Stimulated activated CD4-positive, alpha-beta T cell treated with anti-CD3 and anti-CD28 coated beads, Interleukin-4, amount 100 ng/mL, for 48 hours (primary cell): ENCODE data around the gene PRRT1B.
"Not testable (repeated sequence)": the region's sequence is repeated elsewhere in the genome, so short reads cannot be mapped to it uniquely, and the experiment has no call there.

Experiments
- DNase-seq, 2 donors: peaks; one replicate each; pipeline ENCODE4 v3.0.0-alpha.2; 2020; ENCODE audit warnings: low read depth in 2 of 2

Gene PRRT1B

GRCh38 chr9:131549186-131549585 is 3.9 kb downstream of the PRRT1B start:
- DNase-seq = not testable (repeated sequence)

DNA sequence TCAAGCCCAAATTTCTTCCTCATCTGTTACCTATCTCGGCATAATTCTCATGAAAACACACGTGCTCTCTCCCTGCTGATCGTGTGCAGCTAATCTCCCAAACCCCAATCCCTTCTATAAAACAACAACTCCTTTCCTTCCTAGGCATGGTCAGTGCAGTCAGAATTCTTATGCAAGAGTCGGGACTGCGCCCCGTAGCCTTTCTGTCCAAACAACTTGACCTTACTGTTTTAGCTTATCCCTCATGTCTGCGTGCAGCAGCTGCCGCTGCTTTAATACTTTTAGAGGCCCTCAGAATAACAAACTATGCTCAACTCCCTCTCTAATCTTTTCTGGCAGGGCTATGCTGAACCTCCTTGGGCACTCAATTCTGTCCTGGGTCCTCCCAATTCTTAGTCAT is 5.1 kb downstream of the PRRT1B start:
- not testable (repeated sequence) for DNase-seq

DNA sequence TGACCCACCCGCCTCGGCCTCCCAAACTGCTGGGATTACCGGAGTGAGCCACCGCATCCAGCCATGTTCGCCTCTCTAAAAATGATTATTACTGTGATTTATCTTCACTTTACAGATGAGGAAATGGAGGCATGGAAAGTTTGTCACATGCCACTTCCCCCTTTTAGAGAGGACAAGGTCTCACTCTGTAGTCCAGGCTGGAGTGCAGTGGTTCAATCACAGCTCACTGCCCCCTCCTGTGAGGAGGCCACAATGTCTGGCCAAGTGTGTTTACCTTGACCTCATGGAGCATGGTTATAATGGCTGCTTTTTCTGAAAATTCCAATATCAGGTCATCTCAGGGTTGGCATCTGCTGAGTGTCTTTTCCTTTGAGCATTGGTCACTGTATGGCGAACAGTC is 6.7 kb downstream of the PRRT1B start:
- no peak for DNase-seq

- no peak for DNase-seq
Observed at GRCh38 chr9:131554087-131554842, 8.9 kb downstream of the PRRT1B start.

GRCh38 chr9:131554843-131555351 is 9.6 kb downstream of the PRRT1B start:
- DNase-seq = no peak

GRCh38 chr9:131555841-131556673 is 10.7 kb downstream of the PRRT1B start:
- DNase-seq = no peak

GRCh38 chr9:131557855-131558548 is 12.7 kb downstream of the PRRT1B start:
- no peak for DNase-seq

- no peak for DNase-seq
Observed at GRCh38 chr9:131559421-131560000, 14.2 kb downstream of the PRRT1B start.

DNA sequence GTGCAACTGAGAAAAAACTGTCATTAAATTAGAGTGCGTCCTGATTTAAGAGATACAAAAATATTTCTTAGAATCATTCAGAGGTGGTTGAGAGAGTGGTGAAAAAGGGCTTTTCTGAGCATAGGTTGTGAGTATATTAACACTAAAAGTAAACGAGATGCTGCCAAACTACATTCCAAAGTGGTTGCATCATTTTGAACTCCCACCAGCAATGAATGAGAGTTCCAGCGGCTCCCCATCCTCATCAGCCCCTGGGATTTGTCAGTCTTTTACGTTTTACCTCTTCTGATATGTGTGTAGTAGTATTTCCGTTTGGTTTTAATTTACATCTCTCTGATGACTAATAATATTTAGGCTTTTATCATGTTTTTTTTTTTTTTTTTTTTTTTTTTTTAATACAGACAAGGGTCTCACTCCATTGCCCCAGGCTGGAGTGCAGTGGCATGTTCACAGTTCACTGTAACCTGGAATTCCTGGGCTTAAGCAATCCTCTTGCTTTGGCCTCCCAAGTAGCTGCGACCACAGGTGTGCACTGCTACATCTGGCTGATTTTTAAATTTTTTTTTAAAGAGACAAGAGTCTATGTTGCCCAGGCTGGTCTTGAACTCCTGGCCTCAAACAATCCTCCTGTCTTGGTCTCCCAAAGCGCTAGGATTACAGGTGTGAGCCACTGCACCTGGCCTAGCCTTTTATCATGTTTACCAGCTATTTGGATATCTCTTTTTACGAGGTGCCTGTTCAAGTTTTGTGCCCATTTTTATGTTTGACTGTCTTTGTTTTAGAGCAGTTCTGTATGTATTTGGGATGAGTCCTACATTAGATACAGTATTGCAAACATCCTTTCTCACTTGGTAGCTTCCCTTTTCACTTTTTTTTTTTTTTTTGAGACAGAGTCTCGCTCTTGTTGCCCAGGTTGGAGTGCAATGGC is 17.0 kb downstream of the PRRT1B start:
- no peak for DNase-seq

- no peak for DNase-seq
Observed at GRCh38 chr9:131565369-131565768, 20.0 kb downstream of the PRRT1B start.

DNA sequence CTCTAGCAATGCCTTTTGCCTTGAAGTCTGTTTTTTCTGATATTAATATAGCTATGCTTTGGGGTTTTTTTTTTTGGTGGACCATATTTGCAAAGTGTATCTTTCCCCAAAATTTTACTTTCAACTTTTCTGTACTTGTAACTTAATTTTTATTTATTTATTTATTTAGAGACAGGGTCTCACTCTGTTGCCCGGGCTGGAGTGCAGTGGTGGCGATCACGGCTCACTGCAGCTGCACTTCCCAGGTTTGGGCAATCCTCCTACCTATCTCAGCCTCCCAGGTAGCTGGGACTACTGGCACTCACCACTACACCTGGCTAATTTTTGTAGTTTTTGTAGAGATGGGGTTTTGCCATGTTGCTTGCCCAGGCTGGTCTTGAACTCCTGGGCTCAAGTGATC is 20.8 kb downstream of the PRRT1B start:
- DNase-seq = no peak

DNA sequence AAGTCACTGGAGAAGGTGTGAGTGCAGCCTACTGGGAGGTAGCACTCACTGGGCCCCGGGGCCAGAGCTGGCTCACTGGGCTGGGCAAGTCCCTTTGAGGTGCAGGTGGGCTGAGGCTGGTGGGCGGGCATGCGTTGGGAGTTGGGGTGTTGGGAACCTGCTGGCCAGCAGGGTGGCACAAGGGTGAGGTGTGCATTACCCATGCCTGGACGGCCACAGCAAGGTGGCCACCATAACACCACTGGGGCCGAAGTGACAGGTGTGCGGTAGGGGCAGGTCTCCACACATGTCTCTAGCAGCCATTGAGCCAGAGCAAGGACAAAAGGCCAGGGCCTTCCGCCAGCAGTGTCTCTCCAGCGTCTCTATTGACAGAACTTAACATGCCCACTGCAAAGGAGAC is 22.6 kb downstream of the PRRT1B start:
- DNase-seq = no peak

GRCh38 chr9:131574730-131575640 is 29.7 kb downstream of the PRRT1B start:
- no peak for DNase-seq

DNA sequence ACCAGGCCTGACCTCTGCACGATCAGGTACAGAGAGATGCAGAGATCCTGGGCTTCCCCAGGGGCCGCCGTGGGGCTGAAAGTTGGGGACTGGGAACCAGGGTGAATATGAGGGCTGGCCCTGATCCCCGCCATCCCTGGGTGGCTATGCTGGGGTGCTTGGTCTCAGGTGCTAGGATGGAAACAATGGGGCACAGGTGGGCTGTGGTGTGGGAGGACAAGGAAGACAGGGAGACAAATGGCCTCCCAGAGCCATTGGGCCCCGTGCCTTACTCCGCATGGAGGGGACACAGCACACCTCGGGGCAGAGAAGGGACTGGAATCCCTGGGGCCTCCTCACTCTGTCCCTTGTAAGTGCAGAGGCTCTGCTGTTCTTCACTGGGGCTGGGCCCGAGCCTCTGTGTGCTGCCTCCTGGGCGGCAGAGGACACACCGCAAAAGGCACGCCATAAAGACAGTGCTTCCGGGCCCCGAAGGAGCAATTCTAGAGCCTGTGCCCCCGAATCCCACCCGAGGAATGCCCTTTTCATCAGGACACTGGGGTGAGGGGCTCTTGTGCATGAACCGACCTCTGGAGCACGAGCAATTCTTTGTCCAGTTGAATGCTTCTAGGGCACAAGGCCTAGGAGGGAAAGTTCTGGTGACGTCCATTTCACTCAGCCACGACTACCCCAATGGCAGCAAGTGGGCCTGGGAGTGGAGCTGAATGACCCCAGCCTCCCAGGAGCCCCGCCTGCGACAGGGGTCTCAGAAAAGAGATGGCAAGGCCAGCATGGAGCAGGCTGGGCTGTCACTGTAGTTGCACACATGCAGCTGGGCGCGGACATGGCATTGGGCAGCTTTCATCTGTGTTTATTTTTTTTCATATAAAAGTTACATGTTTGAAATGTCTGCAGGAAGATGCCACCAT is 30.9 kb downstream of the PRRT1B start:
- no peak for DNase-seq

DNA sequence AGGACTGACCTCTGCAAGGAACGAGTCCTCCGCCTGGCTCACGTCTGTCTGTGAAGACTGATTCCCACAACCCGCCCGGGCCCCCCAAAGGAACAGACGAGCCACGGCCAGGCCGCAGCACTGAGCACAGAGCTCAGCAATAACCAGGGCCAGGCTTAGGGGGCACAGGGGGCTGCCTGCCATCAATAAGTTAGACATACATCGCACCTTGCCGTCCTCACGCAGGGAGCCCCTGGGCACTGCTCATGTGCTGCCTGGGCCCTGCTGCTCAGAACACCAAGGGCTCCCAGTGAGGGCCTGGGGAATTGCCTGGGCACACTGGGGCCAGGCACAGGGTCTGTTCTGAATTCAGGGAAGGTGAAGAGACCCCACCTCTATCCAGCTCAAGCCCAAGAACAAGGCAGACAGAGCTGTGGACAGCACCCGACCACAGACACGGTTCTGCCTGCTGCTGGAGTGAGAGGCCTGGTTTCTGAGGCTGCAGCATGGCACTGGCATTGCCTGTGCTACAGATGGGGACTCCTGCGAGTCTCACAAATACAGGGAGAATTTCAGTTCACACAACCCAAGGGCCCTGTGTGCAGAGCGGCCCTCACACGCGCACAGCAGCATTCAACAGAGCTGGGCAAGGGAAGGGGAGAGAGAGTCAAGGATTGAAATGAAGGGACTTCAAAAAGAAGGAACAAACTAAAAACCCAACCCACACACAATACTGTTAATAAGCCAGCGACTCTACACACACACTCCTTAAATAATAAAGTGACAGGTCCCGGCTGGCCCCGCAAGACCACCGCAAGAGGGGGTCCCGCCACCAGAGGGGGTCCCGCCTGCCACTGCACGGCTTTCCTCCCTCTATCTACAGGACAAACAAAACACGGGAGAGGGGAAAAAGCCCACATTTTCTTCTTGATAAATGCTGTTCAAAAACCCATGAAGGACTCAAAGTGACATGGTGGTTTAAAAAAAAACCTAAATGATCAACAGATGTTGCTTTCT is 32.0 kb downstream of the PRRT1B start:
- DNase-seq = no peak

DNA sequence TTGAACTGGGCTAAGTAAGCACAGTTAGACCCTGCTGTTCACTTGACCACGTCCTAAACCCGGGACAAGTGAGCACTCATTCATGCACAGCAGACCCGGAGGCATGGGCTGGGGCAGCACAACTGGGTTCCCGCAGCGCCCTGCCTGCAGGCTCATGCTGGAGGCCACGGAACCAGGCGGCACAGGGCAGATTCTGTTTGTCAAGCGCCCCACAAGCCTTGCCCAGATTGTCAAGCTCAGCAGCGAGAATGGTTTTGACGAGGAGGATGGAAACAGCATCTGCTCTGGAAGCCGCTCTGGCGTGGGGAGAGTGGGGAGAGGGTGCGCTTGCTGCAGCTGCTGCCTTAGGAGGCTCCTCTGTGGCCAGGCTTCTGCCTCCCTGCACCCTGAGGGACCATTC is 32.7 kb downstream of the PRRT1B start:
- no peak for DNase-seq

- DNase-seq = peak in 1 of 2 donors; percentile 13
Observed at GRCh38 chr9:131578731-131579504, 33.6 kb downstream of the PRRT1B start.
